Psoas muscle (tissue), 8 donors: ENCODE measurements around the gene PKNOX2. TPM values are rescaled to one million over a fixed set of nuclear protein-coding genes. Genes with fewer than 3 reads are reported as not detected.

ENCODE experiments used
- ATAC-seq, 4 donors: fragments of 200-7000 bp; cut with Tn5 transposase; one replicate each; pipeline ENCODE4 v1.9.1; 2020; ENCODE audit warnings: moderate library complexity in 3 of 4, mild to moderate bottlenecking in 2 of 4
- DNase-seq, 2 donors: peaks; one replicate each; pipeline ENCODE4 v3.0.0-alpha.2; 2020
- H3K27ac ChIP-seq: fragments of 200-600 bp; one replicate; pipeline ENCODE4 v1.8.0; 2022
- H3K27me3 ChIP-seq, 3 donors: fragments of 200-600 bp in 1 of 3; one replicate each; pipeline versions ENCODE4 v1.6.1 to v1.8.0; 2013 to 2022; ENCODE audit warnings: low read length in 2 of 3, mild to moderate bottlenecking in 2 of 3, moderate library complexity in 1 of 3; ENCODE audit not compliant: insufficient read depth in 3 of 3
- H3K36me3 ChIP-seq, 2 donors: fragments of 200-600 bp in 1 of 2; one replicate each; pipeline versions ENCODE4 v1.6.1 to v1.8.0; 2013 to 2022; ENCODE audit warnings: low read depth in 1 of 2, mild to moderate bottlenecking in 1 of 2, moderate library complexity in 1 of 2; ENCODE audit not compliant: insufficient read depth in 1 of 2
- H3K4me1 ChIP-seq: fragments of 200-600 bp; one replicate; pipeline ENCODE4 v1.8.0; 2022
- H3K4me3 ChIP-seq: fragments of 200-600 bp; one replicate; pipeline ENCODE4 v1.8.0; 2022; ENCODE audit warnings: mild to moderate bottlenecking
- H3K9me3 ChIP-seq: fragments of 200-600 bp; one replicate; pipeline ENCODE4 v1.8.0; 2022
- CTCF ChIP-seq: fragments of 200-600 bp; IDR thresholded peaks from one replicate; pipeline ENCODE4 v1.8.0; 2022; ENCODE audit warnings: antibody characterized with exemption
- WGBS, 3 donors: extraction: QIAGEN DNeasy Blood & Tissue Kit; methylation state at CpG; one replicate each; pipeline versions ENCODE4 v1.1.6 to v1.1.7; 2013; 5-methylcytosine and 5-hydroxymethylcytosine counted together
- intact Hi-C, 2 donors: fragments of 100-400 bp; cut with DNase I; formaldehyde crosslinking; loops; one replicate each; pipeline versions ENCODE4 v1.11.0 to v1.14.2; 2022
- polyA plus RNA-seq, 3 donors: library from polyadenylated mRNA; stranded (reverse); fragments of 200-250 nt; gene quantifications; one replicate each; pipeline ENCODE4 v1.2.3, GENCODE V29; 2013
- total RNA-seq, 4 donors: library from RNA; stranded (reverse); fragmentation: NEBNext Ultra II Directional in 2 of 4; extraction: Animal tissue kit (Norgen Biotek cat#: 25700) in 2 of 4; gene quantifications; one replicate each; pipeline versions ENCODE4 v1.2.1 to v1.2.4, GENCODE V29; 2021 to 2023
- donor health status: healthy with polysubstance abuse.
- donor health status: DM: no; HTN: no; CAD: no; lungs with moderate emphysema.
- donor health status: Bipolar disorder and iron deficiency.
- donor health status: healthy.
- donor health status: DM: yes; HTN: yes; CAD: no.
- donor health status: DM: no; HTN: no; CAD: no.
- donor health status: DM: no; HTN: no; CAD: no.
- donor health status: DM: yes; HTN: yes; CAD: no.

PKNOX2 gene
- total and polyA plus RNA-seq, 7 donors, result 1.8 to 30.5 (median 14.5) TPM

- H3K27ac ChIP-seq, result no peak overlapping the region
- peak in 1 of 4 donors; percentile 40 for ATAC-seq
- 69 to 80% (median 76%) methylated on average over 18 of the region's 18 CpGs for WGBS, 3 donors
- peak in 1 of 2 donors; percentile 54 for DNase-seq
- H3K27me3 ChIP-seq, result no peaks in the 10 kb centered on the region
- H3K4me3 ChIP-seq, result no peak overlapping the region
- H3K36me3 ChIP-seq, result no peaks in the 10 kb centered on the region
- no peak for TF ChIP-seq CTCF
- H3K9me3 ChIP-seq, result no peaks in the 10 kb centered on the region
- intact Hi-C loops, result loop anchor here (5.0 to 10.0 kb wide), 5 partner anchors 83 to 475 kb away; partner anchors contain the start of gene CCDC15 (in 1 of the 2)
- H3K4me1 ChIP-seq, result peaks cover 38% of the 10 kb centered on the region
Measured at GRCh38 chr11:125429807-125430678, 265.5 kb downstream of the PKNOX2 start.

- H3K4me3 ChIP-seq, result no peak overlapping the region
- DNase-seq, result no peak
- intact Hi-C loops, result loop anchor here (5.0 to 10.0 kb wide), 2 partner anchors 469 to 476 kb away; partner anchors contain the start of gene CCDC15 (in 1 of the 2)
- H3K4me1 ChIP-seq, result peaks cover 31% of the 10 kb centered on the region
- 79 to 87% (median 82%) methylated on average over 8 of the region's 8 CpGs for WGBS, 3 donors
- H3K27ac ChIP-seq, result no peak overlapping the region
- no peaks in the 10 kb centered on the region for H3K9me3 ChIP-seq
- no peaks in the 10 kb centered on the region for H3K27me3 ChIP-seq
- ATAC-seq, result no peak
- TF ChIP-seq CTCF, result no peak
- H3K36me3 ChIP-seq, result no peaks in the 10 kb centered on the region
Measured at GRCh38 chr11:125431009-125431408, 266.5 kb downstream of the PKNOX2 start.

- no peaks in the 10 kb centered on the region for H3K27me3 ChIP-seq
- WGBS, 3 donors, result 80 to 85% (median 83%) methylated on average over 8 of the region's 8 CpGs
- H3K4me3 ChIP-seq, result no peak overlapping the region
- no peaks in the 10 kb centered on the region for H3K9me3 ChIP-seq
- no peak overlapping the region for H3K27ac ChIP-seq
- no peak for ATAC-seq
- peaks cover 26% of the 10 kb centered on the region for H3K4me1 ChIP-seq
- TF ChIP-seq CTCF, result no peak
- no peaks in the 10 kb centered on the region for H3K36me3 ChIP-seq
- DNase-seq, result no peak
- intact Hi-C loops, result loop anchor here (5.0 to 10.0 kb wide), 2 partner anchors 469 to 477 kb away; partner anchors contain the start of gene CCDC15 (in 1 of the 2)
Measured at GRCh38 chr11:125431481-125431880, 266.9 kb downstream of the PKNOX2 start.

GRCh38 chr11:125433454-125434121, 269.0 kb downstream of the PKNOX2 start:
- WGBS, 3 donors, result 25 to 30% (median 28%) methylated on average over 11 of the region's 11 CpGs
- DNase-seq, result peak; percentile 32 to 70

More at GRCh38 chr11:125433454-125434121, 269.0 kb downstream of the PKNOX2 start:
- TF ChIP-seq CTCF, result peak; percentile 46
- intact Hi-C loops, result loop anchor here (2.0 to 10.0 kb wide), 3 partner anchors 271 to 479 kb away; partner anchors contain the start of gene CCDC15 (in 1 of the 2)
- H3K27ac ChIP-seq, result no peak overlapping the region
- H3K9me3 ChIP-seq, result no peaks in the 10 kb centered on the region
- ATAC-seq, result peak; percentile 65 to 81 (median 78)
- H3K4me3 ChIP-seq, result no peak overlapping the region
- no peaks in the 10 kb centered on the region for H3K36me3 ChIP-seq
- H3K4me1 ChIP-seq, result peaks cover 16% of the 10 kb centered on the region
- H3K27me3 ChIP-seq, result no peaks in the 10 kb centered on the region
